ENCODE measurements around the gene HLA-DQB2. TPM values are rescaled to one million over a fixed set of nuclear protein-coding genes. Genes with fewer than 3 reads are reported as not detected.

The HLA-DQB2 gene
- total RNA-seq, 1 experiment from 2014 or later = not detected

- Histone ChIP-seq H3K4me1 (ENCODE audit: control insufficient read depth, insufficient read depth, low read length) (no peaks in the 10 kb centered on the region), H3K4me3 (ENCODE audit: low read depth in 2 of 2, low read length in 2 of 2) (no peak overlapping the region), H3K36me3 (ENCODE audit: control insufficient read depth, insufficient read depth, low read length) (no peaks in the 10 kb centered on the region; the same call in 1 of the 2 replicates), H3K27ac (ENCODE audit: low read length) (no peak overlapping the region), H3K27me3 (ENCODE audit: control insufficient read depth, insufficient read depth, low read length) (peaks cover 11% of the 10 kb centered on the region), H3K9me3 (ENCODE audit: control insufficient read depth, insufficient read depth, low read depth, low read length) (no peaks in the 10 kb centered on the region)
- ChIA-PET CTCF (no interaction called here), POLR2A (no interaction called here)
- TF ChIP-seq POLR2AphosphoS5 (IDR thresholded peaks at IDR 0.05; ENCODE audit: low read depth, low read length) = no peak
- TF ChIP-seq TCF7L2 (IDR thresholded peaks at IDR 0.05; ENCODE audit: low read depth, low read length) = no peak
- TF ChIP-seq, protein P1, sequence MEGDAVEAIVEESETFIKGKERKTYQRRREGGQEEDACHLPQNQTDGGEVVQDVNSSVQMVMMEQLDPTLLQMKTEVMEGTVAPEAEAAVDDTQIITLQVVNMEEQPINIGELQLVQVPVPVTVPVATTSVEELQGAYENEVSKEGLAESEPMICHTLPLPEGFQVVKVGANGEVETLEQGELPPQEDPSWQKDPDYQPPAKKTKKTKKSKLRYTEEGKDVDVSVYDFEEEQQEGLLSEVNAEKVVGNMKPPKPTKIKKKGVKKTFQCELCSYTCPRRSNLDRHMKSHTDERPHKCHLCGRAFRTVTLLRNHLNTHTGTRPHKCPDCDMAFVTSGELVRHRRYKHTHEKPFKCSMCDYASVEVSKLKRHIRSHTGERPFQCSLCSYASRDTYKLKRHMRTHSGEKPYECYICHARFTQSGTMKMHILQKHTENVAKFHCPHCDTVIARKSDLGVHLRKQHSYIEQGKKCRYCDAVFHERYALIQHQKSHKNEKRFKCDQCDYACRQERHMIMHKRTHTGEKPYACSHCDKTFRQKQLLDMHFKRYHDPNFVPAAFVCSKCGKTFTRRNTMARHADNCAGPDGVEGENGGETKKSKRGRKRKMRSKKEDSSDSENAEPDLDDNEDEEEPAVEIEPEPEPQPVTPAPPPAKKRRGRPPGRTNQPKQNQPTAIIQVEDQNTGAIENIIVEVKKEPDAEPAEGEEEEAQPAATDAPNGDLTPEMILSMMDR (IDR thresholded peaks at IDR 0.05) = no peak
- no peak for TF ChIP-seq SIN3A (IDR thresholded peaks at IDR 0.05; ENCODE audit: borderline replicate concordance, insufficient read depth, low read depth, low read length)
- TF ChIP-seq REST (IDR thresholded peaks at IDR 0.05; ENCODE audit: insufficient read depth in 1 of 2, low read depth in 2 of 2, low read length in 1 of 2) = no peak
- in situ Hi-C loops (cut with HindIII; ENCODE audit: low pct_unique_long_range_greater_than_20kb, low sequenced_read_pairs) = no loop called here
- DNase-seq (ENCODE audit: low read depth, low spot score) (no peak), ATAC-seq (no peak)
- BruUV-seq (replicated peaks) = no TSS peak
- intact Hi-C loops (cut with micrococcal nuclease; ENCODE audit: unreplicated experiment) = loop anchor here (10.0 kb wide), 2 partner anchors 75 to 465 kb away; no protein-coding TSS in a partner anchor
Measured at GRCh38 chr6:32709625-32710024, 53.7 kb downstream of the HLA-DQB2 start.

Small RNAs within 50 kb of the gene (microRNA-seq; reads per million reads assigned to microRNA genes)
- not detected for gene MIR3135B (ENCODE audit: unreplicated experiment)

Other genes starting within 250 kb of the HLA-DQB2 start
- gene HLA-DRB5, start 233.2 kb downstream of the HLA-DQB2 start, total RNA-seq (2021; ENCODE audit: unreplicated experiment) = not detected
- 1.1 TPM for gene HLA-DRB1, start 173.7 kb downstream of the HLA-DQB2 start, total RNA-seq (2021; ENCODE audit: unreplicated experiment)
- 0.39 TPM for gene HLA-DQA1, start 126.1 kb downstream of the HLA-DQB2 start, total RNA-seq (2021; ENCODE audit: unreplicated experiment)
- 0.51 TPM for gene HLA-DQB1, start 96.9 kb downstream of the HLA-DQB2 start, total RNA-seq (2021; ENCODE audit: unreplicated experiment)
- not detected for gene HLA-DQA2, start 22.1 kb downstream of the HLA-DQB2 start, total RNA-seq (2021; ENCODE audit: unreplicated experiment)
- gene HLA-DOB, start 53.5 kb upstream of the HLA-DQB2 start, total RNA-seq (2021; ENCODE audit: unreplicated experiment) = 0.39 TPM
- gene TAP2, start 75.2 kb upstream of the HLA-DQB2 start, total RNA-seq (2021; ENCODE audit: unreplicated experiment) = 93.6 TPM
- 43.8 TPM for gene PSMB8, start 80.5 kb upstream of the HLA-DQB2 start, total RNA-seq (2021; ENCODE audit: unreplicated experiment)
- gene TAP1, start 90.2 kb upstream of the HLA-DQB2 start, total RNA-seq (2021; ENCODE audit: unreplicated experiment) = 74.7 TPM
- 41.5 TPM for gene PSMB9, start 90.7 kb upstream of the HLA-DQB2 start, total RNA-seq (2021; ENCODE audit: unreplicated experiment)
- 0.44 TPM for gene HLA-DMB, start 177.5 kb upstream of the HLA-DQB2 start, total RNA-seq (2021; ENCODE audit: unreplicated experiment)
- 2.8 TPM for gene HLA-DMA, start 189.6 kb upstream of the HLA-DQB2 start, total RNA-seq (2021; ENCODE audit: unreplicated experiment)
- gene BRD2, start 205.1 kb upstream of the HLA-DQB2 start, total RNA-seq (2021; ENCODE audit: unreplicated experiment) = 209 TPM
- 0.08 TPM for gene HLA-DOA, start 246.1 kb upstream of the HLA-DQB2 start, total RNA-seq (2021; ENCODE audit: unreplicated experiment)

Measured in Panc1 (cell line).